HFFc6 (cell line): ENCODE measurements around the gene CLEC16A. TPM values are rescaled to one million over a fixed set of nuclear protein-coding genes. Genes with fewer than 3 reads are reported as not detected.

Experiments used
- DNase-seq: peaks from one replicate; pipeline ENCODE4 v3.0.0-alpha.2; 2018
- H3K27ac Mint-ChIP-seq: 2 replicates; pipeline ENCODE4 v1.8.0; 2020; ENCODE audit warnings: mild to moderate bottlenecking, mixed read lengths
- H3K27me3 Mint-ChIP-seq: 2 replicates; pipeline ENCODE4 v1.8.0; 2021; ENCODE audit warnings: mild to moderate bottlenecking, moderate library complexity, mixed read lengths; ENCODE audit not compliant: insufficient read depth
- H3K36me3 Mint-ChIP-seq: 2 replicates; pipeline ENCODE4 v1.8.0; 2021; ENCODE audit warnings: low read depth, mixed read lengths
- H3K4me1 Mint-ChIP-seq: 2 replicates; pipeline ENCODE4 v1.8.0; 2020; ENCODE audit warnings: low read depth, mixed read lengths
- H3K4me3 Mint-ChIP-seq: 2 replicates; pipeline ENCODE4 v1.8.0; 2020; ENCODE audit warnings: mild to moderate bottlenecking, moderate library complexity, mixed read lengths
- H3K9me3 Mint-ChIP-seq: 2 replicates; pipeline ENCODE4 v1.8.0; 2020; ENCODE audit warnings: mild to moderate bottlenecking, mixed read lengths
- total RNA-seq, 6 experiments: library from RNA; stranded (reverse); fragmentation: NEBNext Ultra II Directional; extraction: Animal tissue kit (Norgen Biotek cat#: 25700); gene quantifications; 2 replicates in 1 of 6; 3 replicates in 5 of 6; pipeline ENCODE4 v1.2.3, GENCODE V29; 2021
- TF ChIP-seq, protein P1 (sequence below): fragments of 200-600 bp; sonication (generic); IDR thresholded peaks from 2 replicates; pipeline ENCODE4 v1.5.0; 2021; ENCODE audit warnings: antibody characterized with exemption, mild to moderate bottlenecking

Gene CLEC16A
- total RNA-seq, 6 experiments from 2014 or later: 19.4 to 23.2 (median 21.2) TPM

DNA sequence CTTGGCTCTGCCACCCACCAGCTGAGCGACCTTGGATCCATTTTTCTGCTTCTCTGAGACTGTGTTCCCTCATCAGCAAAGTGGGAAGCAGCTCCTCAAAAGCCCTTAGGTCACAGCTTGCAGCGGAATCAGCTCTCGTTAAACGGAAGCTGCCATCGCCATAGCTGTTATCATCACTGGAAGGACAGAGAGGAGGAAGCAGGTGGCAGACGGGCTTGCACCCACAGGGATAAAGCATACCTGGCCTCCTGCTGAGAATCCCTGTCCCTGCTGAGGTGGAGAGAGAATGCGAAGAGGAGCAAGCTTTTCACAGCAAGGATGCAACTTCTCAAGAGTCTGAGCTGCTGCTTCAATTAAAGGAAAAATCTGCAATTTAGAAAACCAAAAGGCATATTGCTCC is 106.6 kb downstream of the CLEC16A start:
- Mint-ChIP-seq H3K27me3 (peaks cover 2% of the 10 kb centered on the region; the same call in 1 of the 2 replicates), H3K4me1 (peaks cover 41% of the 10 kb centered on the region), H3K36me3 (peaks cover 28% of the 10 kb centered on the region), H3K27ac (no peak overlapping the region), H3K9me3 (no peaks in the 10 kb centered on the region), H3K4me3 (no peak overlapping the region)
- no peak for DNase-seq
- TF ChIP-seq, protein P1, sequence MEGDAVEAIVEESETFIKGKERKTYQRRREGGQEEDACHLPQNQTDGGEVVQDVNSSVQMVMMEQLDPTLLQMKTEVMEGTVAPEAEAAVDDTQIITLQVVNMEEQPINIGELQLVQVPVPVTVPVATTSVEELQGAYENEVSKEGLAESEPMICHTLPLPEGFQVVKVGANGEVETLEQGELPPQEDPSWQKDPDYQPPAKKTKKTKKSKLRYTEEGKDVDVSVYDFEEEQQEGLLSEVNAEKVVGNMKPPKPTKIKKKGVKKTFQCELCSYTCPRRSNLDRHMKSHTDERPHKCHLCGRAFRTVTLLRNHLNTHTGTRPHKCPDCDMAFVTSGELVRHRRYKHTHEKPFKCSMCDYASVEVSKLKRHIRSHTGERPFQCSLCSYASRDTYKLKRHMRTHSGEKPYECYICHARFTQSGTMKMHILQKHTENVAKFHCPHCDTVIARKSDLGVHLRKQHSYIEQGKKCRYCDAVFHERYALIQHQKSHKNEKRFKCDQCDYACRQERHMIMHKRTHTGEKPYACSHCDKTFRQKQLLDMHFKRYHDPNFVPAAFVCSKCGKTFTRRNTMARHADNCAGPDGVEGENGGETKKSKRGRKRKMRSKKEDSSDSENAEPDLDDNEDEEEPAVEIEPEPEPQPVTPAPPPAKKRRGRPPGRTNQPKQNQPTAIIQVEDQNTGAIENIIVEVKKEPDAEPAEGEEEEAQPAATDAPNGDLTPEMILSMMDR: no peak

DNA sequence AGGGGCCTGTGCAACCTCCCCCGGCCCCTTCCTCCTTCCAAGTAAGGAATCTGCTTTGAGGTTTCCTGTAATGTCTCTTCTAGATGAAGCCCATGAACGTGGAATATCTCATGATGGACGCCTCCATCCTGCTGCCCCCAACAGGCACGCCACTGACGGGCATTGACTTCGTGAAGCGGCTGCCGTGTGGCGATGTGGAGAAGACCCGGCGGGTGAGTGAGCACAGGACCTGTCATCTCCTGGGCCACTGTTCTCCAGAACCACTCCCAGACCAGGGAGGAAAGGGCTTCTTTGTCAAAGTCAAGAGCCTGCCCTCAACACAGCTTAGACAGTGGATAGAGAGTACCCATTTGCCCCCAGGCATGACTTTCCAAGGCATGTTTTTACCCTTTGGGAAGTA is 107.1 kb downstream of the CLEC16A start:
- Mint-ChIP-seq H3K9me3 (no peaks in the 10 kb centered on the region), H3K27ac (no peak overlapping the region), H3K4me1 (peaks cover 39% of the 10 kb centered on the region), H3K4me3 (no peak overlapping the region), H3K27me3 (peaks cover 2% of the 10 kb centered on the region; the same call in 1 of the 2 replicates), H3K36me3 (peaks cover 28% of the 10 kb centered on the region)
- DNase-seq: no peak
- TF ChIP-seq, protein P1: no peak

DNA sequence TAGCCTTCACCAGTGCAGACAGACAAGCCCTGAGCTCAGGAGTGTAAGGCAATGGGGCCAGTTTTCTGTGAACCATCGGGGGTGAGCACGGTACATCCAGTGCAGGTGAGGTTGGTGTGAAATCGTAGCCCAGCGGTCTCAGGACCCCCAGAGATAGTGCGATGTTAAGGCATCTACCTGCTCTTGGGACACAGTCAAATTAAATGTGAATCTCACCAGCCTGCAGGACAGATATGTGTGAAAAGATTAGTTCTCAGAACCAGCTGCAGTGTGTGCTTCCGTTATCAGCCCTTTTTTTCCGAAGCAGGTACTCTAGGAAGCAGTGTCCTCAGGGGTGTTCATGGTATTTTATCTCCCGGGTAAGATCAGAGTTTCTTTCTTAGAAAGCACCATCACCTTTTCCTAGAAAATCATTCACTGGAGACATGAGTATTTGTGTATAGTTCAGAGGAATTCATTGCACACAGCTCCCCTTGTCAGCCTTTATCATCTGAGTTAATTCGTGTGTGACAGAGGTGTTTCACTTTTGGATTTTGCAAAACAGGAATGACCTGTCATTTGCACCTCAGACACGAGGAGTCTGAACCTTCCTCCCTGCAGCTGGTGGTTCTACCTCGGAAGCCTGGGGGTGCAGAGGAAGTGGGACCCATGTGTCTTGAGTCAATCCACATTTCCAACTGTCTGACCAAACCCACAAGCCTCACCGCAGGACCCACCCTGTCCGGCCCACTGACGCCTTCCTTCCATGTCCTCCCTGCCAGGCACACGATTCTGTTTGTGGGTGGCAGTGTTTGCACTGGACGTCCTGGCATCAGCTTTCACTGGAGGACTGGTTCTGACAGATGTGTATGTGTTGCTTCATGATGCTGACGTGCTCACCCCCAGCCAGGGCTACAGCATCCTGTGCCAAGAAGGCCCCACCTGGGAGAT is 107.8 kb downstream of the CLEC16A start:
- Mint-ChIP-seq H3K36me3 (peaks cover 28% of the 10 kb centered on the region), H3K27me3 (peaks cover 2% of the 10 kb centered on the region; the same call in 1 of the 2 replicates), H3K27ac (no peak overlapping the region), H3K9me3 (no peaks in the 10 kb centered on the region), H3K4me1 (peaks cover 32% of the 10 kb centered on the region), H3K4me3 (no peak overlapping the region)
- no peak for DNase-seq
- TF ChIP-seq, protein P1: no peak

DNA sequence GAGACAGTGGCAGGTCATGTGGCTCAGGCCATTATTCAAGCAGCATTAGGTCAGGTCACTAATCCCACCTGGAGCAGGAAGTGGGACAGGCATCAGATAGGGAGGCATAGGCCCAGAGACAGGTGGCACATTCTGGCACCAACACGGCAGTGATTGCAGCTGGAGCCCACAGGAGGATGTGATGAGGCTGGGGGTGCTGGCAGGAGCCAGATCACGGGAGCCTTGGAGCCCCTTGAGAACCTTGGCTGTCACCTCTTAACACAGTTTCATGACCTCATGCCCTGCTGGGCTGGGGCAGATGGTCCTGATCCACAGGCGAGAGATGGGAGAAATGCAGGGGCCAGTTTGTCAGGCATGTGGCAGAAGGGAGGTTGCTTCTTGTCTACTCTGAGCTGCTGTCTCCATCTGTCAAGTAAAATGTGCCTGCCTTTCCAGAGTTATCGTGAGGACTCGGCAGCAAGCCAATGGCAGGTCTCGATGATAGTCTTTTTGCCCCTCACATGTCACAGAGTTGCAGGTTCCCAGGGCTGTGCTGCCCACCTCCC is 109.6 kb downstream of the CLEC16A start:
- peaks cover 10% of the 10 kb centered on the region for H3K36me3 Mint-ChIP-seq
- no peaks in the 10 kb centered on the region for H3K9me3 Mint-ChIP-seq
- TF ChIP-seq, protein P1: no peak
- no peak for DNase-seq
- H3K4me1 Mint-ChIP-seq: peaks cover 14% of the 10 kb centered on the region
- H3K27ac Mint-ChIP-seq: no peak overlapping the region
- peaks cover 2% of the 10 kb centered on the region; the same call in 1 of the 2 replicates for H3K27me3 Mint-ChIP-seq
- no peak overlapping the region for H3K4me3 Mint-ChIP-seq

DNA sequence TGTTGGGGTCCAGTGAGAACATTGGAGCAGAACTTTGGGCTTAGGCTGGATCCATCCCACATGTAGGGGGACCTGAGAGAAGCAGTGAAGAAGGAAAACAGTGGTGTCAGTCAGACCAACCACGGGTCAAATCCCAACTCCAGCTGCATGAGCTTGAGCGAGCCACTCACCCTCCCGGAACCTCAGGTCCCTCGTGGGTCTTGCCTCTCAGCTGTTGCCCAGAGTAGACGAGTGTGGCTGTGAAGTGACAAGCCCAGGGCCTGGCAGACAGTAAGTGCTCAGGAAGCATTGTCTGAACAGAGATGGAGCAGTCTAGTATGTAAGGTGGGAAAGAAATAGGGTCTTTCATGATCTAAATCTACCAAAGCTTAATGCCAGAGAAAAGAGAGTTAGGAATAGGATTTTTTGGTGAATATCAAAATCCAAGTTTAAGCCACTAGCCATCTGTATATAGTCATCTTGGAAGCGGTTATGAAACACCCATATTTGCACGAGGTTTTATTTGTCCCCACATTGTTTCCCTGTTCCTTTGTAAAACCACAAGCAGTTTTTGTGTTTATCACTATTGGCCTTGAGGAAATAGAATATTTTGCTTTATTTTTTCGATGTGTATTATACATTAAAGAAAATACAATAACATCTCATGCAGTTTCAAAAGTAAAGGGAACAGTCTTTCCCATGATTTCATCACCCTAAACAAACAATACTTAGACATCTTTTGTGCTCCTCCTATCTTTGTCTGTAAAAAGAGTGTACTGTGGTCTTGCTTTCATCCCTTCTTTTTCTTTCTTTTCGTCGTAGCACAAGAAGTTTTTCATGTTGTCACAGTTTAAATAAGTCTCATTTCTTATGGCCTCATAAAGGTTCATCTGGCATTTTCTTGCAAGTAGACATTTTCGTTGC is 112.0 kb downstream of the CLEC16A start:
- TF ChIP-seq, protein P1: no peak
- no peak overlapping the region for H3K27ac Mint-ChIP-seq
- DNase-seq: no peak
- H3K9me3 Mint-ChIP-seq: no peaks in the 10 kb centered on the region
- H3K4me3 Mint-ChIP-seq: no peak overlapping the region
- H3K27me3 Mint-ChIP-seq: peaks cover 2% of the 10 kb centered on the region; the same call in 1 of the 2 replicates
- 0 out of 2 replicates have a peak, but pooled peaks cover 5% of the 10 kb centered on the region for H3K4me1 Mint-ChIP-seq
- H3K36me3 Mint-ChIP-seq: peaks cover 15% of the 10 kb centered on the region
